Measurements from ENCODE around the gene ASCL1.

- TF ChIP-seq MAX (CRISPR knock-in tag; IDR thresholded peaks at IDR 0.05) (no peak), E2F5 (CRISPR knock-in tag; IDR thresholded peaks at IDR 0.05) (no peak)
Observed at GRCh38 chr12:102971227-102971626, 13.8 kb downstream of the ASCL1 start.
